GM18858 (cell line): ENCODE measurements around the gene KRTAP12-1.

ENCODE experiments used
- ATAC-seq: cut with Tn5 transposase; IDR thresholded peaks from one replicate; pipeline ENCODE4 v1.9.1; 2021; ENCODE audit not compliant: unreplicated experiment

KRTAP12-1 gene

GRCh38 chr21:44681861-44682579 lies at the start of gene KRTAP12-1:
Gene KRTAP12-1, minus strand, starts transcription at chr21:44682163. Its CDS starts 40 bp downstream, at chr21:44682123.
- ATAC-seq: no peak

- ATAC-seq: no peak
These were observed 49.1 kb upstream of the KRTAP12-1 start for GRCh38 chr21:44730951-44731579.

- no peak for ATAC-seq
These were observed 48.0 kb upstream of the KRTAP12-1 start for GRCh38 chr21:44730028-44730395.

- ATAC-seq: no peak
These were observed 47.5 kb upstream of the KRTAP12-1 start for GRCh38 chr21:44729336-44730027.

GRCh38 chr21:44728716-44729115 lies 46.8 kb upstream of the KRTAP12-1 start:
- no peak for ATAC-seq

- ATAC-seq: no peak
These were observed 45.8 kb upstream of the KRTAP12-1 start for GRCh38 chr21:44727757-44728156.

- no peak for ATAC-seq
These were observed 45.4 kb upstream of the KRTAP12-1 start for GRCh38 chr21:44727321-44727720.

GRCh38 chr21:44726826-44727225 lies 44.9 kb upstream of the KRTAP12-1 start:
- ATAC-seq: no peak

GRCh38 chr21:44724926-44725325 lies 43.0 kb upstream of the KRTAP12-1 start:
- ATAC-seq: no peak

- ATAC-seq: no peak
These were observed 42.2 kb upstream of the KRTAP12-1 start for GRCh38 chr21:44724196-44724595.

- ATAC-seq: no peak
These were observed 41.5 kb upstream of the KRTAP12-1 start for GRCh38 chr21:44723177-44724131.

- no peak for ATAC-seq
These were observed 40.8 kb upstream of the KRTAP12-1 start for GRCh38 chr21:44722731-44723130.

- ATAC-seq: no peak
These were observed 38.2 kb upstream of the KRTAP12-1 start for GRCh38 chr21:44720170-44720569.

GRCh38 chr21:44718571-44718970 lies 36.6 kb upstream of the KRTAP12-1 start:
- no peak for ATAC-seq

GRCh38 chr21:44718093-44718492 lies 36.1 kb upstream of the KRTAP12-1 start:
- no peak for ATAC-seq

GRCh38 chr21:44716984-44717383 lies 35.0 kb upstream of the KRTAP12-1 start:
- no peak for ATAC-seq

- no peak for ATAC-seq
These were observed 32.9 kb upstream of the KRTAP12-1 start for GRCh38 chr21:44714905-44715304.

GRCh38 chr21:44713846-44714245 lies 31.9 kb upstream of the KRTAP12-1 start:
- no peak for ATAC-seq

GRCh38 chr21:44713130-44713529 lies 31.2 kb upstream of the KRTAP12-1 start:
- ATAC-seq: no peak

- no peak for ATAC-seq
These were observed 30.5 kb upstream of the KRTAP12-1 start for GRCh38 chr21:44712203-44713028.
